NK-92 treated with Interleukin-12 subunit alpha and Interleukin-12 subunit beta, amount 100 ng/mL, for 24 hours (cell line): Measurements from ENCODE around the gene TLCD2.
A peak's percentile ranks its signal among the peaks of the same experiment; 100 is the strongest.
"Not testable (repeated sequence)": the region's sequence is repeated elsewhere in the genome, so short reads cannot be mapped to it uniquely, and the experiment has no call there.

Source experiments
- DNase-seq: peaks from one replicate; lab custom pipeline; 2025; lab: John Stamatoyannopoulos, UW

TLCD2 gene

GRCh38 chr17:1686086-1686485 is 24.1 kb downstream of the TLCD2 start:
- no peak for DNase-seq

GRCh38 chr17:1684378-1685189 is 25.6 kb downstream of the TLCD2 start, which contains the start of gene PRPF8:
Gene PRPF8, minus strand, starts transcription at chr17:1684867. Its CDS starts 296 bp downstream, at chr17:1684571.
- peak; percentile 82 for DNase-seq

GRCh38 chr17:1683459-1683858 is 26.7 kb downstream of the TLCD2 start:
- no peak for DNase-seq

GRCh38 chr17:1676401-1676800 is 33.8 kb downstream of the TLCD2 start:
- DNase-seq = no peak

GRCh38 chr17:1673041-1673785 is 37.0 kb downstream of the TLCD2 start:
- DNase-seq = no peak

GRCh38 chr17:1663934-1664333 is 46.2 kb downstream of the TLCD2 start:
- DNase-seq = not testable (repeated sequence)

- DNase-seq = no peak
Observed at GRCh38 chr17:1661045-1661444, 49.1 kb downstream of the TLCD2 start.

- DNase-seq = no peak
Observed at GRCh38 chr17:1658100-1658499, 52.1 kb downstream of the TLCD2 start.

- no peak for DNase-seq
Observed at GRCh38 chr17:1653735-1654134, 56.4 kb downstream of the TLCD2 start.

GRCh38 chr17:1652794-1653193 is 57.4 kb downstream of the TLCD2 start:
- not testable (repeated sequence) for DNase-seq
